NCI-H2029 (cell line): ENCODE measurements around the gene FCHO2.

Experiments
- DNase-seq: peaks from one replicate; lab custom pipeline; 2025; lab: John Stamatoyannopoulos, UW

FCHO2 gene

DNA sequence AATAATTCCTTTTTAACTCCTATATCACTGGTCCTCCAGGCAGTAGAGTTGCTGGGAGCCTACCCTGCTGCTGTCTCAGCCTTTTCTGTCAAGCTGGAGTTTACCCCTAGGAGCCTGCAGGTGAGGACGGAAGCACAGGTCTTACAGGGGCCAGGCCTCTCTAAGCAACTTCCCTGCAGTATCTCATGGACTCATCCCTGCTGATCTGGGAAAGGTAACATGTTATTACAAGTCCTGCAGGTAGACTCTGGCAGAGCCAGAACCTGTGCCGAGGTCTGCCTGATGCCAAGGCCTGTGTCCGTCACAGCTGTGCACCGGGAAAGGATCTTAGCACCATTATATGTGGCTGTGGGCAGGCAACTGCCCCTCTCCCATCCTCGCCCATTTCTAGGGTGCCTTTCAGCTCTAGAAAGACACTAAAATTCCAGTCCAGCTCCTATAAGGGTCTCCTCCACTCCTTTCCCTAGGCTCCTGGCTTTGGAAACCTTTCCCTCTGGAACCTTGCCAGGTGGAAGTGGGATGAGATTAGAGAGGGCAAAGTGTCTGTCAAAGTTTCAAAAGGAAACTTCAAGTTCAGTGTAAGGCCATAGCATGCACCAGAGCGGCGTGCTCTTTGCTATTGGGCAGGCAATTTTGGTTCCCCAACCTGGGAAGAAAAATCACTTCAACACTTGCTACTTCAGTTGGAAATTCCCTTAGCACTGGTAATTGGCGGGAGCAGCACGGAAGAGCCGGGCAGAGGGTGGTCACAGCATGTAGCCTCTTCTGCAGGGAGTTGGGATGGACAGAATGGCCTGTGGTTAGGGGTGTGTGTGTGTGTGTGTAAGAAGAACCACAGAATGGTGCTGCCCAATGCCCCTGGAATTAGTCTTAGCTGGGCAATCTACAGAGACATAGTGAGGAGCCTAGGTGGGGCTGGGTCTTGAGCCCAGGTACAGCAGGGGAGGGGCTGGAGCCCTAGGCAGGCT lies 182.0 kb downstream of the FCHO2 start:
- DNase-seq = no peak

DNA sequence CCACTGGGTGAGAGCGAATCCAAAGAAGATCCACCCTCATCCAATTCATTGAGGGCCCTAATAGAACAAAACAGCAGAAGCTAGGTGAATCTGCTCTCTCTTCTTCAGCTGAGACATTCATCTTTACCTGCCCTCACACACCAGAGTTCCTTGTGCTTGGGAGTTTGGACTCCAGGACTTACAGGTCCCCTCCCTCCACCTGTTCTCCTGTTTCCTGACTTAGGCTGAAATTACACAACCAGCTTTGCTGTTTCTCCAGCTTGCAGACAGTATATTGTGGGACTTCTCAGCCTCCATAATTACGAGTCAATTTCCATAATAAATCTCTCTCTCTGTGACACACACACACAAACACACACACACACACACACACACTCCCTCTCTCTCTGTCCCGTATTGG lies 183.6 kb downstream of the FCHO2 start:
- no peak for DNase-seq
